ENCODE measurements around the gene ANKRD65. TPM values are rescaled to one million over a fixed set of nuclear protein-coding genes. Genes with fewer than 3 reads are reported as not detected.

Gene ANKRD65
- total RNA-seq, 3 donors from 2014 or later (not counting 1 experiment from before 2014, with no cell fraction given) = not detected

- ATAC-seq = no peak
- no peak overlapping the region for H3K27ac ChIP-seq (ENCODE audit: low read length)
- H3K27me3 Mint-ChIP-seq (ENCODE audit: low read depth in 2 of 2) = peaks cover 0 to 15% of the 10 kb centered on the region in 2 donors
- H3K36me3 Mint-ChIP-seq = no peaks in the 10 kb centered on the region
- H3K9me3 ChIP-seq (ENCODE audit: control insufficient read depth, insufficient read depth, low read length) = no peaks in the 10 kb centered on the region
- H3K4me1 Mint-ChIP-seq = peaks cover 0 to 4% of the 10 kb centered on the region in 2 donors
- no peak overlapping the region for H3K27ac Mint-ChIP-seq
- H3K36me3 ChIP-seq (ENCODE audit: control insufficient read depth, insufficient read depth, low read length) = no peaks in the 10 kb centered on the region
- H3K4me3 ChIP-seq (ENCODE audit: low read length) = no peak overlapping the region
- intact Hi-C loops (cut with micrococcal nuclease) = no loop called here
- WGBS (ENCODE audit: insufficient coverage) = 69% methylated on average over 3 of the region's 5 CpGs
- no peak overlapping the region for H3K4me3 Mint-ChIP-seq
- no peak for DNase-seq
- H3K9me3 Mint-ChIP-seq = no peaks in the 10 kb centered on the region
- no peak for TF ChIP-seq CTCF (IDR thresholded peaks at IDR 0.05)
- peaks cover 26% of the 10 kb centered on the region for H3K27me3 ChIP-seq (ENCODE audit: control insufficient read depth, insufficient read depth, low read length)
- H3K4me1 ChIP-seq (ENCODE audit: control insufficient read depth, insufficient read depth, low read length) = peaks cover 21% of the 10 kb centered on the region
These were observed 10.8 kb upstream of the ANKRD65 start for GRCh38 chr1:1431845-1432273.

DNA sequence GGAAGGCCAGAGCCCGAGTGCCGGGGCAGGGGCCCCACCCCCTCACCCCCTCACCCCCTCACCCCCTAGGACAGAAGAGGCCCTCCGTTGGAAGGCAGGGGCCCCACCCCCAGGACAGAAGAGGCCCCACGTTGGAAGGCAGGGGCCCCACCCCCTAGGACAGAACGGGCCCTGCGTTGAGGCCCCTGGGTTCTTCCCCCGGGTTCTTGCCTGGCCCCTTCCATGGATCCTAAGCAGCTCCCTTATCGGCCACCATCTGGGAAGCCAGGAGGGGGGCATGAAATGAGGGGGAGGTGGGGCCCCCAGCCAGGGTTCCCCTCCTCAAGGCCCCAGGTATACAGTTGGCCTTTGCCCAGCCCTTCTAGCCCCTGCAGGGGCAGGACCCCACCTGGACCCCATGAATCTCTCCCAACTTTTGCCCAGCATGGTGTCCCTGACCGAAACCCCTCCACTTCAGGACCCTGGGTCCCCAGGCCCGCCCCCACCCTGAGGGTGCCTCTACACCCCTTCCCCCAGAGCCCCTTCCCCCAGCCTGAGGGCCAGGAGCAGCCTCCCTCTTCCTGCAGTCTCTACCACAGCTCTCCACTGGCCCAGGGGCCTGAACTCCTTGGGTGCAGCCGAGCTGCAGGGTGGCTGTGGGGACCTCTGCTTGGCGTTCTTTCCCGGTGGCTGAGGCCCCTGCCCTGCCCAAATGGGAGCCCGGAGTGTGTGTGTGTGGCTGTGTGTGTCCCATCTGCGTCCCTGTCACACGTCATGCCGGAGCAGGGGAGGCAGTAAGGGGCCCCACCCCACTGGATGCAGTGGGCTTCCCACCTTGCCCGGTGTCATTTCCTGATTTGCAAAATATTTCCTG is 10.1 kb upstream of the ANKRD65 start:
- no peak overlapping the region for H3K4me3 ChIP-seq (ENCODE audit: low read length)
- H3K27ac Mint-ChIP-seq = no peak overlapping the region
- peaks cover 0 to 15% of the 10 kb centered on the region in 2 donors for H3K27me3 Mint-ChIP-seq (ENCODE audit: low read depth in 2 of 2)
- no peaks in the 10 kb centered on the region for H3K9me3 ChIP-seq (ENCODE audit: control insufficient read depth, insufficient read depth, low read length)
- no peak for ATAC-seq
- TF ChIP-seq CTCF (IDR thresholded peaks at IDR 0.05) = no peak
- H3K4me3 Mint-ChIP-seq = no peak overlapping the region
- peaks cover 17% of the 10 kb centered on the region for H3K4me1 ChIP-seq (ENCODE audit: control insufficient read depth, insufficient read depth, low read length)
- WGBS (ENCODE audit: insufficient coverage) = 71% methylated on average over 15 of the region's 18 CpGs
- DNase-seq = no peak
- H3K27ac ChIP-seq (ENCODE audit: low read length) = no peak overlapping the region
- H3K4me1 Mint-ChIP-seq = peaks cover 0 to 4% of the 10 kb centered on the region in 2 donors
- intact Hi-C loops (cut with micrococcal nuclease) = no loop called here
- no peaks in the 10 kb centered on the region for H3K36me3 Mint-ChIP-seq
- H3K9me3 Mint-ChIP-seq = no peaks in the 10 kb centered on the region
- H3K36me3 ChIP-seq (ENCODE audit: control insufficient read depth, insufficient read depth, low read length) = no peaks in the 10 kb centered on the region
- peaks cover 20% of the 10 kb centered on the region for H3K27me3 ChIP-seq (ENCODE audit: control insufficient read depth, insufficient read depth, low read length)

GRCh38 chr1:1430114-1430982 is 9.3 kb upstream of the ANKRD65 start:
- Mint-ChIP-seq H3K4me3 (no peak overlapping the region), H3K9me3 (no peaks in the 10 kb centered on the region), H3K27ac (no peak overlapping the region), H3K36me3 (no peaks in the 10 kb centered on the region), H3K4me1 (peaks cover 0 to 4% of the 10 kb centered on the region in 2 donors), H3K27me3 (ENCODE audit: low read depth in 2 of 2) (peaks cover 0 to 15% of the 10 kb centered on the region in 2 donors)
- 78% methylated on average over 34 of the region's 35 CpGs for WGBS (ENCODE audit: insufficient coverage)
- Histone ChIP-seq H3K4me3 (ENCODE audit: low read length) (no peak overlapping the region), H3K36me3 (ENCODE audit: control insufficient read depth, insufficient read depth, low read length) (no peaks in the 10 kb centered on the region), H3K27ac (ENCODE audit: low read length) (no peak overlapping the region), H3K27me3 (ENCODE audit: control insufficient read depth, insufficient read depth, low read length) (peaks cover 16% of the 10 kb centered on the region), H3K4me1 (ENCODE audit: control insufficient read depth, insufficient read depth, low read length) (peaks cover 12% of the 10 kb centered on the region), H3K9me3 (ENCODE audit: control insufficient read depth, insufficient read depth, low read length) (no peaks in the 10 kb centered on the region)
- intact Hi-C loops (cut with micrococcal nuclease) = no loop called here
- TF ChIP-seq CTCF (IDR thresholded peaks at IDR 0.05) = no peak
- ATAC-seq (no peak), DNase-seq (peak in 1 of 2 donors; percentile 2)
